Lower leg skin (tissue), 4 donors: ENCODE data around the gene MBD6. TPM values are rescaled to one million over a fixed set of nuclear protein-coding genes. Genes with fewer than 3 reads are reported as not detected.
"Not testable (repeated sequence)": the region's sequence is repeated elsewhere in the genome, so short reads cannot be mapped to it uniquely, and the experiment has no call there.

ENCODE experiments used
- DNase-seq, 2 donors: peaks; one replicate each; pipeline ENCODE4 v3.0.0-alpha.2; 2019; ENCODE audit warnings: low spot score in 2 of 2
- H3K4me3 ChIP-seq: fragments of 200-600 bp; sonication (generic); 2 replicates; pipeline ENCODE4 v1.5.1; 2017; ENCODE audit warnings: mild to moderate bottlenecking, low read depth; ENCODE audit not compliant: poor library complexity, severe bottlenecking
- CTCF ChIP-seq, 3 donors: fragments of 450-650 bp; IDR thresholded peaks; one replicate each; pipeline ENCODE4 v1.5.1; 2016; ENCODE audit warnings: antibody characterized with exemption in 3 of 3, mild to moderate bottlenecking in 3 of 3, moderate library complexity in 2 of 3
- POLR2A ChIP-seq, 2 donors: fragments of 450-650 bp; IDR thresholded peaks; one replicate each; pipeline ENCODE4 v1.6.1; 2016 to 2017; ENCODE audit warnings: antibody characterized with exemption in 2 of 2, mild to moderate bottlenecking in 1 of 2, moderate library complexity in 1 of 2
- WGBS, 2 donors: methylation state at CpG; one replicate each; pipeline ENCODE4 v1.1.5; 2018; 5-methylcytosine and 5-hydroxymethylcytosine counted together
- intact Hi-C: fragments of 100-400 bp; cut with DNase I; formaldehyde crosslinking; loops from one replicate; pipeline ENCODE4 v1.15.0; 2023; ENCODE audit warnings: low total_unique reads
- total RNA-seq, 4 donors: library from RNA; depleted of rRNA; stranded (reverse); fragments of >200 nt; gene quantifications; one replicate each; pipeline ENCODE4 v1.1.0, GENCODE V29; 2016

The MBD6 gene
- total RNA-seq, 4 donors from 2014 or later = 13.8 to 50.4 (median 26.5) TPM

- TF ChIP-seq POLR2A (IDR thresholded peaks at IDR 0.05) = no peak
- no peak for TF ChIP-seq CTCF (IDR thresholded peaks at IDR 0.05)
- no peak for DNase-seq
- intact Hi-C loops = no loop called here
- H3K4me3 ChIP-seq = no peak overlapping the region
- WGBS, 2 donors = 91 to 94% methylated on average over 2 of the region's 2 CpGs
Measured at GRCh38 chr12:57560516-57560915, 37.9 kb downstream of the MBD6 start.

- H3K4me3 ChIP-seq, intact Hi-C loops, DNase-seq: not testable (repeated sequence)
- 63 to 66% methylated on average over 1 of the region's 1 CpG for WGBS, 2 donors
Measured at GRCh38 chr12:57561117-57561516, 38.5 kb downstream of the MBD6 start.

- DNase-seq = no peak
- 45 to 57% methylated on average over 4 of the region's 4 CpGs for WGBS, 2 donors
- intact Hi-C loops = no loop called here
- no peak overlapping the region for H3K4me3 ChIP-seq
- no peak for TF ChIP-seq POLR2A (IDR thresholded peaks at IDR 0.05)
- TF ChIP-seq CTCF (IDR thresholded peaks at IDR 0.05) = no peak
Measured at GRCh38 chr12:57563358-57563757, 40.7 kb downstream of the MBD6 start.

GRCh38 chr12:57564178-57564740 lies 41.6 kb downstream of the MBD6 start:
- DNase-seq = no peak
- intact Hi-C loops = no loop called here
- 84 to 88% methylated on average over 7 of the region's 7 CpGs for WGBS, 2 donors
- H3K4me3 ChIP-seq = no peak overlapping the region
- no peak for TF ChIP-seq POLR2A (IDR thresholded peaks at IDR 0.05)
- TF ChIP-seq CTCF (IDR thresholded peaks at IDR 0.05) = no peak

- no peak for TF ChIP-seq CTCF (IDR thresholded peaks at IDR 0.05)
- TF ChIP-seq POLR2A (IDR thresholded peaks at IDR 0.05) = no peak
- H3K4me3 ChIP-seq = no peak overlapping the region
- DNase-seq = no peak
- intact Hi-C loops = no loop called here
- 82 to 84% methylated on average over 6 of the region's 6 CpGs for WGBS, 2 donors
Measured at GRCh38 chr12:57568838-57569237, 46.2 kb downstream of the MBD6 start.

- 87% methylated on average over 18 of the region's 18 CpGs for WGBS, 2 donors
Measured at GRCh38 chr12:57569858-57570257, 47.2 kb downstream of the MBD6 start.

GRCh38 chr12:57570438-57570837 lies 47.8 kb downstream of the MBD6 start:
- intact Hi-C loops, DNase-seq, H3K4me3 ChIP-seq: not testable (repeated sequence)
- WGBS, 2 donors = 83 to 84% methylated on average over 13 of the region's 13 CpGs

More at GRCh38 chr12:57569858-57570257, 47.2 kb downstream of the MBD6 start:
- TF ChIP-seq POLR2A (IDR thresholded peaks at IDR 0.05) = no peak
- no peak for TF ChIP-seq CTCF (IDR thresholded peaks at IDR 0.05)
- intact Hi-C loops = no loop called here
- H3K4me3 ChIP-seq = no peak overlapping the region
- no peak for DNase-seq
